CD4-positive, alpha-beta T cell treated with Interleukin-4 for 4 hours (primary cell): ENCODE measurements around the gene PARVB.

Experiments used
- DNase-seq: peaks from one replicate; pipeline ENCODE4 v3.0.0-alpha.2; 2020

The PARVB gene

GRCh38 chr22:44167501-44167900 is 143.4 kb downstream of the PARVB start:
- no peak for DNase-seq

DNA sequence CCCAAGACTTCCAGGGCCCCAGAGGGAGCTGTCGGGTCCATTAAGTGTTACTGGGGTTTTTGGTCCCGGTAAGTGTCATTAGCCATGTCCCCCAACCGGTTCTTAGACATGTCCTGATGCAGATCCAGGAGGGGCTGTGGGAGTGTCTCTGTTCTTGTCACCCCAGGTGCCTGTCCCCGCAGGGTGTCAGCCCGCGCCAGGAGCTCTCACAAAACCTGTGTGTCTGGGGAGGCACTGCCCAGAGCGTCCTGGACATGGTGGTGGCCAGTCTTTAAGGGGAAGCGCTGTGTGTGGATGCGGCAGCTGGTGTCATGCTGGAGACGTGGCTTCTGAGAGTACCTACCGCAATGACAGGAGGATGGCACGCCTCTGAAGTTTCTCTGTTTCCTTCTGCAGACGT is 144.1 kb downstream of the PARVB start:
- no peak for DNase-seq

DNA sequence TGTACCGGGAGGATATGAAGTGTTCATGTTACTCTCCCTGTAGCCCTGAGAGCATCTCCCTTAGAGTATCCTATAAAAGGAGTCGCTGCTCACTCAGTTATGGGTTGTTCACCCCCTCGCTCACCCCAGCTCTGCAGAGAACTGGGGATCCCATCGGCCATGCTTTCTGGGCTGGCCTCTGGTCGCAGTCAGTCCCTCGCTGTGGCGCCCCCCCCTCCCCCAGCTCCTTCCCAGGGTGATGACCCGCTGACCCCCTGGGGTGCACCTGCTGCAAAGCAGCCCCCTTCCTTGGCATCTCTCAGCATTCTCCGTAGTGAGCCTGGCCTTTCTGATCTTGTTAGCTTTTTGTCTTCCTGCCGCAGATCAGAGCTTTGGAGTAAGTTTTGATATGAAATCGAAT is 146.4 kb downstream of the PARVB start:
- DNase-seq = no peak

DNA sequence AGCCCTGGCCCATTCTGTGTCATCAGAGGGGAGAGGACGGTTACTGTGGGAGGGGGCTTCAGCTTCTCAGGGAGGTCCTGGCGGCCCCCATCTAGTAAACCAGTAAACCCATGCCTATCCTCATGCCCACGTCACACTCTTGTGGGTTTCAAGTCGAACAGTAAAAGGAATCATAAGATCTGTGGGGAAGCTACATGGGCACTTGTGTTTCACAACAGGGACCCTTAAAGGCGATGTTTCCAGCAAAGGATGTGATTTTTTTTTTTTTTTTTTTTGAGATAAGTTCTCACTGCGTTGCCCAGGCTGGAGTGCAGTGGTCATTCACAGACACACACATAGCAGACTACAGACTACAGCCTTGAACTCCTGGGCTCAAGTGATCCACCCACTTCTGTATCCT is 147.5 kb downstream of the PARVB start:
- DNase-seq = no peak

DNA sequence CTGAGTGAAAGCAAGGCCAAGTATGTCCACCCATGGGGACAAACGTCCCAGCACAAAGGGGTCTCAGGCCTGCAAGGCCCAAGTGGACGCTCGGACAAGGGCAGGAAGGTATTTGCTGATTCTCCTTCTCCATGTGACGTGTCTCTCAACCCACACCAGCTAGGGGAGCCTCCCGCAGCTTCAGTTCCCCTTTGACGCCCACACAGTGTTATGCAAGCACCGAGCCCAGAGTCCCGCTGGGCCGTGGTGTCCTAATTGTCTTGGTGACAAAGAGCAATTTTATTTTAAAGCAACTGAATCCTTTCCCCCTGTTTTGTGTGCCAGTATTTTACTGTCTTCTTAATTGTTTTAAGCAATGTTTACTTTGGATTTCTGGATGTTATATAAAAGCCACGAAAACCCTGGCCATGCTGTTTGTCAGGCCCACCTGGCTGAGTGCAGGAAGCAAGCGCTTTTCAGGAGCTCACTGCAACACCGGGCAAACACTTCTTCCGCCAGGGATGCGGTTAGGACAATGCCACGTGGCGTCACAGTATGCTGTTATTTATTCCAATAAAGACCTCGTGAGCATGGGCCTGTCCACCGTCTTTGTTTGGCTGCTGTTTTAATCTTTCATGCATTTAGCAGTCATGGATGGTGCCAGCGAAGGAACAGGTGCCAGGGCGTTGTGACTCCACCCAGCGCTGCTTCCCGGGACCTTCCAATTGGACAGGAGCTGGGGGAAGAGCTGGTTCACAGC is 148.4 kb downstream of the PARVB start:
- peak; percentile 27 for DNase-seq

- DNase-seq = no peak
Measured at GRCh38 chr22:44173154-44173553, 149.1 kb downstream of the PARVB start.

DNA sequence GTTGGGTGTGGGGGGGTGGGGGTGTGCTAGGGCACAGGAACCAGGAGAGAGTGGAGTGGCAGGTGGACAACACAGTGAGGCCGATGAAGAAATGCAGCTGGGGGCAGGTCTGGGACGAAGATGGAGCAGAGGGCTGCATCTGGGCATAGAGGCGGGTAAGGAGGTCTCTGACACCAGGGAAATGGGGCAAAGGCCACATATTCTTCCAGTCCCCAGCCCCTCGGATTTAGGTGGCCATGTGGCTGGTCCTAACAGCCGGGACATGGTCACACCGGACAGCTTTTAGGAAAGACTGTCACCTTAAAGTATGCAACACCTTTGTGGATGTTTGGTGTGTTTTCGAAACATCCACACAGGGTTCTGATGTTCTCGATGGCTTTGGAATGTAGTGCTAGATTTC is 151.6 kb downstream of the PARVB start:
- no peak for DNase-seq

- no peak for DNase-seq
Measured at GRCh38 chr22:44179196-44179988, 155.3 kb downstream of the PARVB start.

- DNase-seq = peak; percentile 9
Measured at GRCh38 chr22:44179989-44180705, 156.0 kb downstream of the PARVB start.

GRCh38 chr22:44180706-44181032 is 156.6 kb downstream of the PARVB start, which contains the start of gene PARVG:
PARVG (plus strand) TSS chr22:44180925; CDS start chr22:44183330, 2,405 bp downstream.
- peak; percentile 61 for DNase-seq

DNA sequence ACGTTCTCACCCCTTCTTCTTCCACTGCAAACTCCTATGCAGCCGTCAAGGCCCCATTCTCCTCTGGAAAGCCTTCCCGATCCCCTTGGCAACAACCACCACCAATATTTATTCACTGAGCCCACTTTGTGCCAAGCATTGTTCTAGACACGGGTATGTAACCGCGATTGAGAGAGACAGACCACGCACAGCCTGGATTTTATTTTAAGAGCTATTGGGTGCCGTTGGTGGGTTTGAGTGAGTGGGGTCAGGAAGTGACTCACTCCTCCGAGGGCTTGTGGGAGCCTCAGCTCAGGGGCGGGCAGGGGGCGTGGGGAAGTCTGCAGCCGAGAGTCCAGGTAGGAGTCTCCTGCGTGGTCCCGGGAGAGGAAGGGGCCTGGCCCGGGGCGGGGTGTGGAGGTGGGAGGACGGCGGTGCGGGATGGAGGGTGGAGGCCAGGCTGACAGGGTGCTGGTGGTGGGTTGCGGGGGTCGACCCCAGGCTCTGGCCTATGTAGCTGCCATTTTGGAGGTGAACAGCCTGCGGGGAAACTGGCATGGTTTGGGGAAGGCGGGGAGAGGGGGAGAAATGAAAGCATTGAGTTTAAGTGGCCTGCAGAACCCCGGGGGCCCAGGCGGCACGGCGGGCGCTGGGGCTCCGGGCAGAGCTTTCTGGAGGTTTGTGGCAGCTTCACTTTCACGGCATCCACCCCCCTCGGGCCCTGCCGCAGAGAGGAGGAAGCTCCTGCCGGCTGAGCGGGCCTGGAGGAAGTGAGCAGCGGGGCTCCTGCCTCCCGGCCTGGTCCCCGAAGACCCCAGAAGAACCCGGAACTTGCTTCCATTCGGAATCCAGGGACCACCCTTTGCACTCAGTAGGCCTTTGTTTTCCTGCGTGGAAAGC is 157.2 kb downstream of the PARVB start:
- DNase-seq = peak; percentile 69

DNA sequence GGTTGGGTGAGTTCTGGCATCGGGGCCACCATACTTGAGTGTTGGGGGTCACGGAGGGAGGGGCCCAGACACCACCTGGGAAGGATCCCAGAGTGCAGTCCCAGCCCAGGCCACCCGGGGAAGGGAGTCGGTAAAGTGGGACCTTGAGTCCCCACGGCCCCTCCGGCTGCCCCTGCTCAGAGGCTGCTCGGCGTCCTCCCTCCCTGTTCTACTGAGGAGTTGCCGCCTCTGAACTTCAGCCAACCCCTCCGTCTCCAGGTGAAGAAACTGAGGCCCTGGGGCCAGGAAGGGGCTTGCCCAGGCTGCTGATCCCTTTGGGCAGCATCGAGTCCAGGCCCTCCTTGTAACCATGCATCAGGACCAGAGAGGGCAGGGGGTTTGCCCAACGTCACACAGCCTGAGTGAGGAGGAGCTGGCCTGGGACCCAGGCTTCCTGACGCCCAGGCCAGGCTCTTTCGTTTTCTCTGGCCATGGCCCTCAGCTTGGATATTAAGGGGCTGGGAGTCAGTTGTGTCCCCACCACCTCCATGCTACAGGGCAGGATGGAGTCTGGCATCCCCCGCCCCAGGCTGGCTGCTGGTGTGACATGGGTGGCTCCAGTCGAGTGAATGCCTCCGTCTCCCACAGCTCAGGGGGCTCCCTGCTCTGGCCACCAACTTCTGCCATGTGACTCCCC is 157.9 kb downstream of the PARVB start:
- peak; percentile 6 for DNase-seq

DNA sequence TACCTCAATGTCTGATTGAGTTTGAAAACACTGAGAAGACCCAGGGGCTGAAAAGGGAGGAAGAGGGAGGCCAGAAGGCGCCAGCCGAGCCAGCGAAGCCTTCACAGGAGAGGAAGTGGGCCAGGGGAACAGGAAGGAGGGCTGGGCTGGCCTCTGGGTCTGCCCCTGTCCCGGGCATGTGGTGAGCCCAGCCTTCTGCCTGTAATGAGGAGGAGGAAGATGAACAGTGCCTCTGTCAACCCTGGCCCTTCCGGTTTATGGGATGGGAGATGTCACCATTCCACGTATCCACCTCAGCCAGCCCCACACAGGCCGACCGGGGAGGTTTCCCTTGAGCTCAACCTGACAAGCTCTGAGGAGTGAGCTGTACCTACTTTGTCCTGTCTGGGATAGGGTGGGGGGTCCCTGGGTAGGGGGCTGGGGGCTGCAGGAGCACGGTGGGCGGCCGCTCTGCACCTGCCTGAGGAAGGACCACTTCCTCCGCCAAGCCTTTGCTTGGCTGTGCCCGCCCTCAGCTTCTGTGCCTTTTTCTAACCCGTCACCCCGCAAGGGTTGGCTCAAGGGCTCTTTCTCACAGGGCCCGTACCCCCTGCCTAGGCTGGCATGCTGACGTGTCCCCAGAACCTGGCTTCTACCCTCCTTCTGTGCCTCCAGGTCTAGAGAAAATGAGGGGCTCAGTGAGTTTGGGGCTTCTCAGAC is 158.6 kb downstream of the PARVB start:
- DNase-seq = peak; percentile 51

GRCh38 chr22:44183287-44183588 is 159.1 kb downstream of the PARVB start:
- DNase-seq = no peak

- no peak for DNase-seq
Measured at GRCh38 chr22:44184006-44184405, 159.9 kb downstream of the PARVB start.

- DNase-seq = no peak
Measured at GRCh38 chr22:44185237-44186120, 161.4 kb downstream of the PARVB start.

- no peak for DNase-seq
Measured at GRCh38 chr22:44186121-44186510, 162.0 kb downstream of the PARVB start.

DNA sequence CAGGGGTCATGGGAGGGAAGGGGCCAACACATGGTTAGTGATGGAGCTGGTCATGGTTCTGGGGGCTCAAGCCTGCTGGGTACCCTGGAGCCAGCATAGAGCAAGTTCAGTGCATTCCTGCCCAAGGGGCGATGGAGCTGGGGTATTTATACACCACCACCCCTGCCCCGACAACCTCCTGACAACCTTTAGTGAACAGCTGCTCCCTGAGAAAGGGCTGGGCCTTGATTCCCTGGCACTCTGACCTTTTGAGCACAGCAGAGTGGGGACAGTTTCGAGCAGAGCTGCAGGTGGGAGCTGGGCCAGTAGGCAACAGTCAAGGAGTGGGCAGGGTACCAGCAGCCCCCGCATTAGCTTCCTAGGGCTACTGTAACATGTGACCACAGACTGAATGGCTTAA is 162.6 kb downstream of the PARVB start:
- no peak for DNase-seq

- no peak for DNase-seq
Measured at GRCh38 chr22:44187652-44188230, 163.6 kb downstream of the PARVB start.

DNA sequence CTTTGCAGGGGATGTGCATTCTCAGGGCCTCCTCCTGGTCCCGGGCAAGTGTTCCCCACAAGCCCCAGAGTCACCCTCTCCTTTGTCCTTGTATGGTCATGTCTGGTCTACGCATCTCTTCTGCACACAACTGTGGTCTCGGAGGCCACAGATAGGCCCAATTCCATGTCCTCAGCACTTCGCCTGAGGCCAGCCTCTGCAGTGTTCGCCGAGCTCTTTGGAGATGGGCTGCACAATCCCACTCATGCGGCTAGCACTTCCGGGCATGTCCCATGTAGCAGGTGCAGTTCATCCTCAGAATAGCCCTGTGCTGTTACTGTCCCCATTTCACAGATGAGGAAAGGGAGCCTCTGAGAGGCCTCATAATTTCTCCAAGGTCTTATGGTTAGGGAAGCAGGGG is 164.2 kb downstream of the PARVB start:
- no peak for DNase-seq
